ENCODE measurements around the gene CTIF.

DNA sequence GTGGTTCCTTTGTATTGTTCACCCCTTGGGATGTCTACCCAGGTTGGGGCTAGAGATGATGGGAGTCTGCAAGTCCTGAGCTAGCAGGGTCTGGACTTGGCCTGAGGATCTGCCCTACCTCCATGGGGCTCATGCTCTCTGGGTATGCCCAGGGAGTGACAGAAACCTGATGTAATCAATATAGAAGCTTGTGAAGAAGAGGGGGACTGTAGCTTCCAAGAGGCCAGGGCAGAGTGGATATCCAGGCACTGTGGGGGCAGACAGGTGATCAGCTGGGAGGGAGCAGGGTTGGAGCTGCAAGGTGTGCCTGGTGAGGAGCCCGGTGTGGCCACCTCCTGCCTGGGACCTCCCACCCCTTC lies 164.2 kb downstream of the CTIF start:
- TF ChIP-seq, protein P1, sequence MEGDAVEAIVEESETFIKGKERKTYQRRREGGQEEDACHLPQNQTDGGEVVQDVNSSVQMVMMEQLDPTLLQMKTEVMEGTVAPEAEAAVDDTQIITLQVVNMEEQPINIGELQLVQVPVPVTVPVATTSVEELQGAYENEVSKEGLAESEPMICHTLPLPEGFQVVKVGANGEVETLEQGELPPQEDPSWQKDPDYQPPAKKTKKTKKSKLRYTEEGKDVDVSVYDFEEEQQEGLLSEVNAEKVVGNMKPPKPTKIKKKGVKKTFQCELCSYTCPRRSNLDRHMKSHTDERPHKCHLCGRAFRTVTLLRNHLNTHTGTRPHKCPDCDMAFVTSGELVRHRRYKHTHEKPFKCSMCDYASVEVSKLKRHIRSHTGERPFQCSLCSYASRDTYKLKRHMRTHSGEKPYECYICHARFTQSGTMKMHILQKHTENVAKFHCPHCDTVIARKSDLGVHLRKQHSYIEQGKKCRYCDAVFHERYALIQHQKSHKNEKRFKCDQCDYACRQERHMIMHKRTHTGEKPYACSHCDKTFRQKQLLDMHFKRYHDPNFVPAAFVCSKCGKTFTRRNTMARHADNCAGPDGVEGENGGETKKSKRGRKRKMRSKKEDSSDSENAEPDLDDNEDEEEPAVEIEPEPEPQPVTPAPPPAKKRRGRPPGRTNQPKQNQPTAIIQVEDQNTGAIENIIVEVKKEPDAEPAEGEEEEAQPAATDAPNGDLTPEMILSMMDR (IDR thresholded peaks at IDR 0.05; ENCODE audit: low read length): no peak
- TF ChIP-seq EZH2phosphoT487 (IDR thresholded peaks at IDR 0.05; ENCODE audit: low read length): no peak

Measured in MM.1S (cell line).